Ovary (tissue), 3 donors: ENCODE measurements around the gene VPS8.

Source experiments
- CTCF ChIP-seq, 3 donors: fragments of 450-650 bp in 2 of 3; fragments of 200-600 bp in 1 of 3; IDR thresholded peaks; one replicate each; pipeline versions ENCODE4 v1.5.1 to v1.8.0; 2016 to 2022; ENCODE audit warnings: antibody characterized with exemption in 3 of 3, mild to moderate bottlenecking in 1 of 3
- POLR2A ChIP-seq: fragments of 450-650 bp; IDR thresholded peaks from one replicate; pipeline ENCODE4 v1.6.1; 2017; ENCODE audit warnings: antibody characterized with exemption, mild to moderate bottlenecking, moderate library complexity
- donor health status: DM: no; HTN: no; CAD: no.

GRCh38 chr3:185057829-185058228, 245.9 kb downstream of the VPS8 start:
- TF ChIP-seq POLR2A (no peak), CTCF (IDR thresholded peaks at IDR 0.05) (no peak)
